KG1 (cell line): ENCODE results near the gene SKIL.
"Not testable (repeated sequence)": the region's sequence is repeated elsewhere in the genome, so short reads cannot be mapped to it uniquely, and the experiment has no call there.

Source experiments
- DNase-seq: peaks from one replicate; lab custom pipeline; 2025; lab: John Stamatoyannopoulos, UW

Gene SKIL

GRCh38 chr3:170357176-170358041 is at the start of gene SKIL:
SKIL (plus strand) TSS chr3:170357715; CDS start chr3:170360332, 2,617 bp downstream.
- DNase-seq, result peak; percentile 89

GRCh38 chr3:170309046-170309445 is 48.5 kb upstream of the SKIL start:
- DNase-seq, result no peak

- DNase-seq, result no peak
Observed at GRCh38 chr3:170317954-170318353, 39.6 kb upstream of the SKIL start.

- DNase-seq, result no peak
Observed at GRCh38 chr3:170320461-170321121, 36.9 kb upstream of the SKIL start.

GRCh38 chr3:170321321-170322034 is 36.0 kb upstream of the SKIL start:
- DNase-seq, result no peak

GRCh38 chr3:170322566-170323269 is 34.8 kb upstream of the SKIL start:
- no peak for DNase-seq

- DNase-seq, result no peak
Observed at GRCh38 chr3:170323331-170323730, 34.2 kb upstream of the SKIL start.

- no peak for DNase-seq
Observed at GRCh38 chr3:170324962-170325361, 32.6 kb upstream of the SKIL start.

GRCh38 chr3:170327040-170327808 is 30.3 kb upstream of the SKIL start:
- DNase-seq, result no peak

- not testable (repeated sequence) for DNase-seq
Observed at GRCh38 chr3:170327868-170328548, 29.5 kb upstream of the SKIL start.

GRCh38 chr3:170330366-170330765 is 27.1 kb upstream of the SKIL start:
- no peak for DNase-seq

GRCh38 chr3:170331143-170331542 is 26.4 kb upstream of the SKIL start:
- DNase-seq, result no peak

GRCh38 chr3:170337420-170337819 is 20.1 kb upstream of the SKIL start:
- DNase-seq, result no peak

GRCh38 chr3:170338690-170339340 is 18.7 kb upstream of the SKIL start:
- no peak for DNase-seq

- DNase-seq, result not testable (repeated sequence)
Observed at GRCh38 chr3:170342273-170342672, 15.2 kb upstream of the SKIL start.

- not testable (repeated sequence) for DNase-seq
Observed at GRCh38 chr3:170343859-170344258, 13.7 kb upstream of the SKIL start.

- no peak for DNase-seq
Observed at GRCh38 chr3:170344971-170345370, 12.5 kb upstream of the SKIL start.

- DNase-seq, result no peak
Observed at GRCh38 chr3:170346481-170347392, 10.8 kb upstream of the SKIL start.
